HepG2 (cell line): ENCODE results near the gene NOS1. TPM values are rescaled to one million over a fixed set of nuclear protein-coding genes. Genes with fewer than 3 reads are reported as not detected.

Source experiments
- ATAC-seq: fragments of 200-7000 bp; cut with Tn5 transposase; 3 replicates; pipeline ENCODE4 v1.9.1; 2020; ENCODE audit warnings: mild to moderate bottlenecking, moderate library complexity
- BruUV-seq: library from RNA; stranded (reverse); fragments of 400-500 nt; replicated peaks from 2 replicates; lab custom pipeline; 2021; lab: Mats Ljungman, UMichigan
- CTCF ChIA-PET: fragments of 300-600 bp; formaldehyde crosslinking; extraction: SDS; loops from one replicate; lab custom pipeline; 2021; ENCODE audit warnings: low total read pairs, inconsistent platforms, low intra/inter-chr PET ratio; lab: Yijun Ruan, JAX
- POLR2A ChIA-PET: fragments of 350-600 bp; sonication (Branson Sonifier 250); formaldehyde crosslinking; loops from one replicate; lab custom pipeline; 2020; ENCODE audit warnings: antibody characterized with exemption, inconsistent platforms; lab: Yijun Ruan, JAX
- DNase-seq: peaks from one replicate; pipeline ENCODE4 v3.0.0-alpha.2; 2015; ENCODE audit warnings: low spot score
- FAIRE-seq: peaks from 3 replicates; lab custom pipeline; 2011; peaks lifted over from hg19 to GRCh38; lab: Jason Lieb, UNC
- H2AFZ ChIP-seq: one replicate; pipeline ENCODE4 v1.6.1; 2011; ENCODE audit warnings: low read length, inconsistent platforms
- H3K27ac ChIP-seq: fragments of 300-600 bp; 3 replicates; pipeline ENCODE4 v1.8.0; 2011; ENCODE audit warnings: mixed run types, mild to moderate bottlenecking, mixed read lengths, low read length, inconsistent platforms; ENCODE audit not compliant: insufficient read depth; ENCODE audit errors: extremely low read length
- H3K27me3 ChIP-seq, 2 experiments: fragments of 200-600 bp in 1 of 2; 2 replicates in 1 of 2; 3 replicates in 1 of 2; pipeline versions ENCODE4 v1.6.0 to v1.8.0; 2011; ENCODE audit warnings: low read length in 2 of 2, mild to moderate bottlenecking in 2 of 2, moderate library complexity in 2 of 2, inconsistent platforms in 1 of 2; ENCODE audit not compliant: insufficient read depth in 2 of 2, control insufficient read depth in 1 of 2
- H3K36me3 ChIP-seq, 2 experiments: fragments of 200-600 bp in 1 of 2; replicated peaks in 1 of 2; 2 replicates in 1 of 2; 3 replicates in 1 of 2; pipeline versions ENCODE4 v1.5.1 to v1.8.0; 2011; ENCODE audit warnings: low read length in 2 of 2, inconsistent platforms in 1 of 2; ENCODE audit not compliant: insufficient read depth in 2 of 2, control insufficient read depth in 1 of 2
- H3K4me1 ChIP-seq: 2 replicates; pipeline ENCODE4 v1.5.1; 2012; ENCODE audit warnings: low read length, inconsistent platforms; ENCODE audit not compliant: insufficient read depth
- H3K4me2 ChIP-seq: 2 replicates; pipeline ENCODE4 v1.6.0; 2011; ENCODE audit warnings: low read depth, low read length, inconsistent platforms
- H3K4me3 ChIP-seq, 3 experiments: fragments of 200-600 bp in 1 of 3; sonication (generic), shearing (Covaris generic) in 1 of 3; replicated peaks in 1 of 3; 2 replicates each; pipeline ENCODE4 v1.5.1; 2011 to 2016; ENCODE audit warnings: low read length in 3 of 3, inconsistent platforms in 2 of 3, low read depth in 2 of 3, mild to moderate bottlenecking in 2 of 3, control low read depth in 1 of 3, mixed read lengths in 1 of 3; ENCODE audit not compliant: insufficient read depth in 1 of 3
- H3K79me2 ChIP-seq: one replicate; pipeline ENCODE4 v1.6.1; 2011; ENCODE audit warnings: low read length, inconsistent platforms; ENCODE audit not compliant: insufficient read depth
- H3K9ac ChIP-seq: 2 replicates; pipeline ENCODE4 v1.6.0; 2011; ENCODE audit warnings: mild to moderate bottlenecking, low read depth, low read length, inconsistent platforms; ENCODE audit not compliant: insufficient read depth
- H3K9me3 ChIP-seq: 2 replicates; pipeline ENCODE4 v1.5.1; 2012; ENCODE audit warnings: mild to moderate bottlenecking, low read length
- H4K20me1 ChIP-seq: 2 replicates; pipeline ENCODE4 v1.6.0; 2011; ENCODE audit warnings: inconsistent platforms, mild to moderate bottlenecking, low read length, moderate library complexity; ENCODE audit not compliant: insufficient read depth
- CENPX ChIP-seq: sonication (generic); formaldehyde crosslinking; IDR thresholded peaks from 2 replicates; pipeline ENCODE4 v1.9.0; 2021; ENCODE audit warnings: mild to moderate bottlenecking, missing genetic modification reagents, moderate library complexity
- CREBL2 ChIP-seq: sonication (generic); formaldehyde crosslinking; IDR thresholded peaks from 2 replicates; pipeline ENCODE4 v1.8.1; 2023; ENCODE audit warnings: missing genetic modification reagents, mild to moderate bottlenecking, borderline replicate concordance
- DZIP1 ChIP-seq: sonication (generic); formaldehyde crosslinking; IDR thresholded peaks from 2 replicates; pipeline ENCODE4 v1.5.0; 2020; ENCODE audit warnings: mild to moderate bottlenecking, missing genetic modification reagents
- JUND ChIP-seq: sonication (generic); formaldehyde crosslinking; IDR thresholded peaks from 2 replicates; pipeline ENCODE4 v1.8.0; 2022; ENCODE audit warnings: mild to moderate bottlenecking, missing genetic modification reagents
- MED1 ChIP-seq: sonication (generic); formaldehyde crosslinking; IDR thresholded peaks from 2 replicates; pipeline ENCODE4 v1.4.0; 2020; ENCODE audit warnings: missing genetic modification reagents
- TCF7 ChIP-seq: sonication (generic); IDR thresholded peaks from 2 replicates; pipeline ENCODE4 v1.6.1; 2016; ENCODE audit warnings: antibody characterized with exemption, low read depth
- THRA ChIP-seq: sonication (generic); formaldehyde crosslinking; IDR thresholded peaks from 2 replicates; pipeline ENCODE4 v1.4.0; 2020; ENCODE audit warnings: missing genetic modification reagents, borderline replicate concordance
- ZBTB14 ChIP-seq: sonication (generic); formaldehyde crosslinking; IDR thresholded peaks from 2 replicates; pipeline ENCODE4 v1.4.0; 2020; ENCODE audit warnings: missing genetic modification reagents
- ZFP36L1 ChIP-seq: sonication (generic); formaldehyde crosslinking; IDR thresholded peaks from 2 replicates; pipeline ENCODE4 v1.8.0; 2022; ENCODE audit warnings: mild to moderate bottlenecking, missing genetic modification reagents, moderate library complexity
- ZFP91 ChIP-seq: sonication (generic); formaldehyde crosslinking; IDR thresholded peaks from 2 replicates; pipeline ENCODE4 v1.9.0; 2022; ENCODE audit warnings: missing genetic modification reagents, mild to moderate bottlenecking, borderline replicate concordance
- ZNF280D ChIP-seq: sonication (generic); formaldehyde crosslinking; IDR thresholded peaks from 2 replicates; pipeline ENCODE4 v1.5.1; 2020; ENCODE audit warnings: mild to moderate bottlenecking, missing genetic modification reagents
- ZNF772 ChIP-seq: sonication (generic); formaldehyde crosslinking; IDR thresholded peaks from 2 replicates; pipeline ENCODE4 v1.5.0; 2020; ENCODE audit warnings: mild to moderate bottlenecking, missing genetic modification reagents
- ZNF841 ChIP-seq: sonication (generic); formaldehyde crosslinking; IDR thresholded peaks from 2 replicates; pipeline ENCODE4 v1.8.1; 2023; ENCODE audit warnings: missing genetic modification reagents, borderline replicate concordance
- WGBS: methylation state at CpG from one replicate; pipeline ENCODE4 v1.1.6; 2017; ENCODE audit warnings: low lambda C conversion rate; 5-methylcytosine and 5-hydroxymethylcytosine counted together
- in situ Hi-C: cut with HindIII; loops from 2 replicates; pipeline ENCODE4 v1.10.0; 2017; ENCODE audit warnings: low pct_unique_long_range_greater_than_20kb; ENCODE audit not compliant: extremely low pct_ligation_motif_present
- intact Hi-C: fragments of 100-400 bp; cut with micrococcal nuclease; formaldehyde crosslinking; loops from one replicate; pipeline ENCODE4 v1.10.0; 2022; ENCODE audit not compliant: unreplicated experiment
- polyA plus RNA-seq, 8 experiments: library from polyadenylated mRNA; depleted of rRNA in 3 of 8; stranded (reverse) in 7 of 8; unstranded in 1 of 8; fragments of >200 nt; fragmentation: Illumina TruSeq in 4 of 8; extraction: Trizol in 4 of 8; gene quantifications; 2 replicates each; pipeline versions ENCODE4 v1.2.1 to v1.2.3, GENCODE V29; 2011 to 2016; ENCODE audit warnings: low read depth in 4 of 8, missing spikeins in 1 of 8, mixed read lengths in 1 of 8; ENCODE audit not compliant: insufficient read depth in 1 of 8
- total RNA-seq, 5 experiments: library from RNA; depleted of rRNA; stranded (reverse); fragments of >200 nt; fragmentation: Illumina TruSeq; extraction: Trizol; gene quantifications; 2 replicates each; pipeline ENCODE4 v1.2.3, GENCODE V29; 2016; ENCODE audit warnings: low read depth in 1 of 5

The NOS1 gene
- total and polyA plus RNA-seq, 2 of the 13 experiments (the other 11 are each of a cell fraction or from before 2014, with no cell fraction given), result not detected

GRCh38 chr12:117342247-117342646 lies 19.2 kb downstream of the NOS1 start (continued):
- TF ChIP-seq ZNF280D (CRISPR knock-in tag), result no peak
- no peak for TF ChIP-seq ZFP91 (CRISPR knock-in tag)
- no peak for TF ChIP-seq CENPX (CRISPR knock-in tag)

- FAIRE-seq (no peak), ATAC-seq (no peak), DNase-seq (no peak)
- in situ Hi-C loops (no loop called here), intact Hi-C loops (no loop called here)
- no peaks in the 10 kb centered on the region for H3K79me2 ChIP-seq
- H4K20me1 ChIP-seq, result no peaks in the 10 kb centered on the region
- POLR2A ChIA-PET, result no interaction called here
- no peak overlapping the region for H3K4me2 ChIP-seq
- WGBS, result 38% methylated on average over 3 of the region's 4 CpGs
- CTCF ChIA-PET, result no interaction called here
- no peaks in the 10 kb centered on the region for H3K36me3 ChIP-seq
- H3K4me1 ChIP-seq, result no peaks in the 10 kb centered on the region
- H2AFZ ChIP-seq, result no peak overlapping the region
- no peak overlapping the region for H3K9ac ChIP-seq
- H3K4me3 ChIP-seq, result no peak overlapping the region
- no peak for TF ChIP-seq ZBTB14
- no peak for TF ChIP-seq THRA (CRISPR knock-in tag)
- no peak for TF ChIP-seq ZNF772 (CRISPR knock-in tag)
- no peak for TF ChIP-seq ZNF841 (CRISPR knock-in tag)
- no peak for TF ChIP-seq JUND (CRISPR knock-in tag)
- TF ChIP-seq ZFP36L1 (CRISPR knock-in tag), result no peak
- TF ChIP-seq TCF7, result no peak
- TF ChIP-seq CREBL2 (CRISPR knock-in tag), result no peak
- TF ChIP-seq DZIP1 (CRISPR knock-in tag), result no peak
- TF ChIP-seq MED1 (CRISPR knock-in tag), result no peak
- no TSS peak for BruUV-seq
- no peaks in the 10 kb centered on the region for H3K9me3 ChIP-seq
- H3K27me3 ChIP-seq, result peaks cover 0 to 14% of the 10 kb centered on the region in 2 experiments; a peak in 3 of 5 replicates
- H3K27ac ChIP-seq, result no peak overlapping the region
Measured at GRCh38 chr12:117339104-117339503, 22.3 kb downstream of the NOS1 start.
